Measurements from ENCODE around the gene PIM2.

Gene PIM2

GRCh38 chrX:48918643-48919340 lies at the start of gene PIM2:
PIM2 (minus strand) TSS chrX:48919024; CDS start chrX:48918834, 190 bp downstream.
- DNase-seq = peak in 12 of 14 donors; percentile 24 to 93 (median 56)

GRCh38 chrX:48968377-48968776 lies 49.6 kb upstream of the PIM2 start:
- DNase-seq = no peak

GRCh38 chrX:48966796-48967579 lies 48.2 kb upstream of the PIM2 start:
- DNase-seq = peak in 1 of 14 donors; percentile 73

GRCh38 chrX:48965959-48966358 lies 47.1 kb upstream of the PIM2 start:
- DNase-seq = no peak

GRCh38 chrX:48961585-48962091 lies 42.8 kb upstream of the PIM2 start:
- no peak for DNase-seq

GRCh38 chrX:48960291-48960690 lies 41.5 kb upstream of the PIM2 start:
- peak in 2 of 14 donors; percentile 8 to 9 for DNase-seq

- DNase-seq = peak in 1 of 14 donors; percentile 61
Measured at GRCh38 chrX:48958635-48959094, 39.8 kb upstream of the PIM2 start.

GRCh38 chrX:48957827-48958634 lies 39.2 kb upstream of the PIM2 start:
- peak; percentile 29 to 96 (median 89) for DNase-seq

GRCh38 chrX:48957477-48957826 lies 38.6 kb upstream of the PIM2 start, which contains the start of gene OTUD5:
OTUD5 (minus strand) TSS chrX:48957607; CDS start chrX:48957570, 37 bp downstream.
- peak in 10 of 14 donors; percentile 28 to 79 (median 68) for DNase-seq

GRCh38 chrX:48956728-48957414 lies 38.0 kb upstream of the PIM2 start:
- no peak for DNase-seq

GRCh38 chrX:48948589-48948988 lies 29.8 kb upstream of the PIM2 start:
- no peak for DNase-seq

GRCh38 chrX:48945517-48946348 lies 26.9 kb upstream of the PIM2 start:
- peak in 5 of 14 donors; percentile 2 to 34 (median 5) for DNase-seq

- DNase-seq = no peak
Measured at GRCh38 chrX:48942895-48943294, 24.1 kb upstream of the PIM2 start.

- DNase-seq = no peak
Measured at GRCh38 chrX:48940404-48940955, 21.7 kb upstream of the PIM2 start.

- no peak for DNase-seq
Measured at GRCh38 chrX:48939524-48940228, 20.9 kb upstream of the PIM2 start.

GRCh38 chrX:48938721-48939425 lies 20.0 kb upstream of the PIM2 start:
- no peak for DNase-seq

GRCh38 chrX:48937054-48937907 lies 18.5 kb upstream of the PIM2 start:
- peak in 7 of 14 donors; percentile 3 to 46 (median 11) for DNase-seq

GRCh38 chrX:48936429-48937053 lies 17.7 kb upstream of the PIM2 start:
- DNase-seq = no peak
